Occipital lobe (tissue), 2 donors: Measurements from ENCODE around the gene ASIC3. TPM values are rescaled to one million over a fixed set of nuclear protein-coding genes. Genes with fewer than 3 reads are reported as not detected.
A peak's percentile ranks its signal among the peaks of the same experiment; 100 is the strongest.

ENCODE experiments used
- DNase-seq: peaks from one replicate; lab custom pipeline; 2025; lab: John Stamatoyannopoulos, UW
- total RNA-seq: library from RNA; depleted of rRNA; stranded (reverse); fragments of >200 nt; gene quantifications from one replicate; pipeline ENCODE4 v1.2.3, GENCODE V29; 2014

The ASIC3 gene
- total RNA-seq, 1 donor from 2014 or later: 0.62 TPM

DNA sequence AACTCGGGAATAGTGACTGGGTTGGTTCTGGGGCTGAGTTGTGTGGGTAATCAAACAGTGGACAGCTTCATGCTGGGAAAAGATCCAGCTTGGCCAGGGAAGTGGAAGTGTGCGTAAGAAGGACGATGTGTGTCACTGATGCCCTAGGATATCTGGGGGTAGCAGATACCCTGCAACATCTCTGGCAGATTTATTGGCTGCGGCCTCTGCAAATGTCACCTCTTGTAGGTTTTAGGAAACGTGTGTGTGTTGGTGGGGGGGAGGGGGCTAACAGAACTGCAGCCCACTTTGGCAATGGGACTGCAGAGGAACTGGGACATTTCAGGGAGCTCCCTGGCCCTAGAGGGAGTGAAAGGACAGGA lies 37.0 kb downstream of the ASIC3 start:
- DNase-seq: no peak

DNA sequence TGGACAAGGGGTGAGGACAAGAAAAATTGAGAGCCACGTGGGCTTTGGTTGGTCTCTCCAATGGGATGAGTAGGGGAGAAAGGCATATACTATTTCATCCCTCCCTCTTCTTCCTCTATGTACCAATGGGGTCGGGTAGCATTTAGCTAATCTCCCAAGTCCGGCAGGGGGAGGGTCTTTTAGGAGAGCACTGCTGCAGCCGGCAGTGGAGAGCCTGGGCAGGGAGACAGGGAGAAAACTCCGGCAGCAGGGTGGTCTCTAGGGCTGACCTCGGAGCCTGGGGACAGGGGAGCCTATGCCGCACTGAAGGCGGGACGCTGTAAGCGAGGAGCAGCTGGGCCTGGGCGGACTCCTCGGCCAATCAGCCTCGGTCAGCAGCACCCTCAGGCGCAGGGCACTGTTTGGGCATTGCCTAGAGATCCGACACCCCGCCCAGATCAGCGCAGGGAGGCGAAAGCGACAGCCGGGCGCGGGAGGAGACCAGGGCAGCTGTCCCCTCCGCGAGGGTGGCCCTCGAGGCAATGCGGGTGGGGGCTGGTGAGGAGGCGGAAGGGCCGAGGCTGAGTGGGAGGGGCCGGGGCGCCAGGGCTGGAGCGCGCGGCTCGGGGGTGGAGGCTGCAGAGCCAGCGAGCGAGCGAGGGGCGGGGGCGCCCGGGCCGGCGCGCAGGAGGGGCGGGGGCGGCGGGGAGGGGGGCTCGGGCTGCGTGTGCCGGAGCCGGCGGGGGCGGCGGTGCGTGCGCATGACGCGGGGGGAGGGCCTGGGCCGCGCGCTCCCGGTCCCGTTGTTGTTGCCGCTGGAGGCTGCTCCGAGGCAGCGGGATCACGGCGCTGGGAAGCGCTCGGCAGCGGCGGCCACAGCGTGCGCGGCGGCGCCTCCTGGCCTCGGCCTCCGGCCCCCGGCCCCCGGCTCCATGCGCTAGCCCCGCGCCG lies 37.6 kb downstream of the ASIC3 start, which contains the start of gene AGAP3:
AGAP3 (plus strand) TSS at position 785 of the 930 bp plus-strand sequence. CDS start 267 bp downstream, outside the sequence.
- peak; percentile 87 for DNase-seq

DNA sequence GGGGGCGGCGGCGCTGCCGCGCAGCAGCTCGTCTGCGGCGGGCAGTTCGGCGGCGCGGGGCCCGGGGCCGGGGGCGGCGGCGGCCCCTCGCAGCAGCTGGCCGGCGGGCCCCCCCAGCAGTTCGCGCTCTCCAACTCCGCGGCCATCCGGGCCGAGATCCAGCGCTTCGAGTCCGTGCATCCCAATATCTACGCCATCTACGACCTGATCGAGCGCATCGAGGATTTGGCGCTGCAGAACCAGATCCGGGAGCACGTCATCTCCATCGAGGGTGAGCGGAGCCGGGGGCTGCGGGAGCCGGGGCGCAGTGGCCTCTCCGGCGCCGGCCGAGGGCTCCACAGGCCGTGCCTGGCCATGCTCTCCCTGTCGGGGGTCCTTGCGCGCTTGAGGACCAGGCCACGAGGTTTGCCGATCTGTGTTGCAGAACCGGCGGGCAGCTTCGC lies 38.5 kb downstream of the ASIC3 start:
- DNase-seq: peak; percentile 51

GRCh38 chr7:151087245-151088018 lies 39.1 kb downstream of the ASIC3 start:
- peak; percentile 51 for DNase-seq

GRCh38 chr7:151088019-151088855 lies 39.9 kb downstream of the ASIC3 start:
- no peak for DNase-seq

- peak; percentile 44 for DNase-seq
Observed at GRCh38 chr7:151088856-151089699, 40.7 kb downstream of the ASIC3 start.

GRCh38 chr7:151089893-151090730 lies 41.8 kb downstream of the ASIC3 start:
- no peak for DNase-seq

GRCh38 chr7:151091003-151091402 lies 42.7 kb downstream of the ASIC3 start:
- DNase-seq: no peak

- no peak for DNase-seq
Observed at GRCh38 chr7:151091431-151091830, 43.1 kb downstream of the ASIC3 start.

- no peak for DNase-seq
Observed at GRCh38 chr7:151091988-151092387, 43.7 kb downstream of the ASIC3 start.

DNA sequence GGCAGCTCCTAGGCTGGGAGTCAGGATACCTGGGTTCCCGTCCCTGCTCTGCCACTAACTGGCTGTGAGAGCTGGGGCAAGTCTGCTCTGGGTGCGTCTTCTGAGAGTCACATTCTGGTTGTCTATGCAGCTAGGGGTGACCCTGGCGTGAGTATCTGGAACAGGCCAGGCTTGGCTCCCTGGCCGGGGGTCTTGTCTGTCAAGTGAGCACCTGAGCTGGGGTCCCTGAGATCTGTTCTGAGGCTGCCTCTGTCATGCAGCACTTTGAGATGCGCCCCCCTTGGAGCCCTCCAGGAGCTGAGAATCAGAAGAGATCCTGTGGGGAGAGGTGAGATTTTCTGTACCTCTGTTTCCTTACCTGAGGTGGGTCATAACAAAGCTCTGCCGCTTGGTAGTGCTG lies 45.4 kb downstream of the ASIC3 start:
- DNase-seq: no peak

DNA sequence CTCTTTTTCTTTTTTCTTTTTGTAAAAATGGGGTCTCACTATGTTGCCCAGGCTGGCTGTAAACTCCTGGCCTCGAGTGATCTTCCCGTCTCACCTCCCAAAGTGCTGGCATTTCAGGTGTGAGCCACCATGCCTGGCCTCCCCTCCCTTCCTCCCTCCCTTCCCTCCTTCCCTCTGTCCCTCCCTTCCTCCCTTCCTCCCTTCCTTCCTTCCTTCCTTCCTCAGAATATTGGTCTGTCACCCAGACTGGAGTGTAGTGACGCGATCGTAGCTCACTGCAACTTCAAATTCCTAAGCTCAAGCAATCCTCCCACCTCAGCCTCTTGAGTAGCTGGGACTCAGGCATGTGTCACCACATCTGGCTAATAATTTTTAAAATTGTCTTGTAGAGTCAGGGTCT lies 46.3 kb downstream of the ASIC3 start:
- no peak for DNase-seq

DNA sequence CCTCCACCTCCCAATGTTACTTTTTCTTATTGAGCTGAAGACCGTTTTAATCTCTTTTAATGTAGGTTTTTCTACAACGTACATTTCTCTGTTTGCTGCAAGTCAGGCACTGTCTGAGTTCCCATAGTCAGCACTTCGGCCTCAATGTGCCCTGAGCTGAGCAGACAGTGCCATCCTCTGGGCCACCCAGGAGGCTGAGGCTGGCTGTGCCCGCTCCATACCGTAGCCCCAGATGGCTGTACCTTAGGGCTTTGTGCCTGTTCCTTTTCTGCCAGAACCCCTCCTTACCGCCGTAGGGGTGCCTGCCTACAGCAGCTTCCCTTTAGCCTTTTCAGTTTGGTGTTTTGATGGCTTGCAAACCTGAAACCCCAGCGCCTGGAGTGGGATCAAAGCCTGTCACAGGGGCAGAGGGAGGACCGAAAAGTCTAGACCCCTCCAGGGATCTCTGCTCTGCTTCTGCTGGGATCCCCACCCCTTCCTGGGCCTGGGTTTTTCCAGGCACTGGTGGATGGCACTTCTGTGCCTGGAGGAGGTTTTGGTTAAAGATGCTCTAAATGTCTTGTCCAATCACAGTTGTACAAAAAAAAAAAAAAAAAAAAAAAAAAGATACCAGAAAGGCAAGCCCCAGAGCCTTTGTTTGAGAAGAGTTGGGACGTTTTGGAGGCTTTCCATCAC lies 46.9 kb downstream of the ASIC3 start:
- no peak for DNase-seq

DNA sequence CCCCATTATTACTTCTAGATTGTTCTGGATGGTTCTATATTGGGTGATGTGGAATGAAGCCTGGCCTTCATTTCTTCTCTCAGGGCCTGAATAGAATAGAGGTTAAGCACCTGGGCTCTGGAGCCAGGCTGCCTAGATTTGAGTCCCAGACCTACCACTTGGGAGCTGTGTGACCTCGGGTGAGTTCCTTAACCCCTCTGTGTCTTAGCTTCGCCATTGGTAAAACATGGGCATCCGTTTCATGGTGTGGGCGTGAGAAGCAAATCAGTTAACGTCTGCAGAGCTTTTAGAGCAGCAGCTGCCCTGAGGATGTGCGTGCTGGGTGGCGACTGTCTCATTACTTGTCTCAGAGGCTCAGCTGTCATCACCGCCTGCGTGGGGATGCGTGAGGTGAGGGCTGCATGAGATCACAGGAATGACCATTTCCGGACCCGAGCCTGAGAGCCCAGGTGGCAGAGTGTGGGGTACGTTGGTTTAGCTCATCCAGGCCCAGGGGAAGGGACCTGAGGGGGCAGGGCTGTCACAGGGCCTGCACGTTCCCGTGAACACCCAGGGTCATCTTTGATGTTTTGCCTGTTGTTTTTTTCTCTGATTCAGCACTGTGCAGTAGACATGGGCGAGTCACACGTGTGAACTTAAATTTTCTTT lies 47.6 kb downstream of the ASIC3 start:
- no peak for DNase-seq

DNA sequence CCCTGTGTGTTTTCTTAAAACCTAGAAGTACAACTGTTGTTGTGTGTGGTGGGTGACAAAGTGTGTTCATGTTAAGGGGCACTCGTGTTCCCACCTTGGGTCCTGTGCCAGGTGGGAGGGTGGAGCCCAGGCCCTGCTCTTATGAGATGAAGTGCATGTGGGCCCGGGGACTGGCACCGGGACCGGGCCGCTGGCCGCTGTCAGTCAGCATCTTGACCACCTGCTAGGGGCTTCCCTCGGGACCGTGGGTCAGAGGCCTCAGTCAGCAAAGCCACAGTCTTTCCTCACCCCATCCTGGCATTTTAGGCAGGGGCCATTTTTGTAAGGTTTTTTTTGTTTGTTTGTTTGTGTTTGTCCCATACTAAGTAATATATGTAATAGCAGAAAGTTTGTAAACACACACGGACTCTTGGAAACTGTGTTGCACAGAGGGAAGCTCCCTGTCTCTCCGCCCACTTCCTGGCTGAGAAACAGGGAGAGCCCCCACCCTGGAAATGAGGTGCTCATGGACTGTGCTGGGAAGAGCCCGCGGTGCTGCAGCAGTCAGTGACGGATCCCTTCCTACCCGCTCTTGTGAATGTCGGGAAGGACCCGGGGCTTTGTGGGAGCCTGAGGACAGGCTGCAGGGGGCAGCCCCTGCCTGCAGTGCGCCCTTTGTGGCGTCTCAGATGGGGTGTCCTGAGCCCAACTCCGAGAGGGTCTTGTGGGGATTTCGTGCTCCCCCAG lies 51.3 kb downstream of the ASIC3 start:
- DNase-seq: no peak

DNA sequence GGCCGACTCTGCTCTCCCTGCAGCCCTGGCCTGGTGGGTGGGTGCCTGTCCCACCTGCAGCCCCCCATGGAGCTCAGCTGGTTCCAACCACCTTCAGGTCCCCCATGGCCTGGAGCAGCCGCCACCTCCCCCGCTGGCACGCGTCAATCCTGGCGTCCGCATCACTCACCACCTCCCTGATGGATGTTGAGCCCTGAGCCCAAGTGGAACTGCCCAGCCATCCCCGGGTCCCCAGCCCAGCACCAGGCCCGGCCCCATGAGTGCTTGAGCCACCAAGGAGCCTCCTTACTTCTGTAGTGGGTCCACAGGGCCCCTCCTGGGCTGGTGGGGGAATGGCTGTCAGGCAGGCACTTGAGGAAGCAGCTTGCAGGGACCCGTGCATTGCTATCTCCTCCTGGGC lies 52.6 kb downstream of the ASIC3 start:
- no peak for DNase-seq

DNA sequence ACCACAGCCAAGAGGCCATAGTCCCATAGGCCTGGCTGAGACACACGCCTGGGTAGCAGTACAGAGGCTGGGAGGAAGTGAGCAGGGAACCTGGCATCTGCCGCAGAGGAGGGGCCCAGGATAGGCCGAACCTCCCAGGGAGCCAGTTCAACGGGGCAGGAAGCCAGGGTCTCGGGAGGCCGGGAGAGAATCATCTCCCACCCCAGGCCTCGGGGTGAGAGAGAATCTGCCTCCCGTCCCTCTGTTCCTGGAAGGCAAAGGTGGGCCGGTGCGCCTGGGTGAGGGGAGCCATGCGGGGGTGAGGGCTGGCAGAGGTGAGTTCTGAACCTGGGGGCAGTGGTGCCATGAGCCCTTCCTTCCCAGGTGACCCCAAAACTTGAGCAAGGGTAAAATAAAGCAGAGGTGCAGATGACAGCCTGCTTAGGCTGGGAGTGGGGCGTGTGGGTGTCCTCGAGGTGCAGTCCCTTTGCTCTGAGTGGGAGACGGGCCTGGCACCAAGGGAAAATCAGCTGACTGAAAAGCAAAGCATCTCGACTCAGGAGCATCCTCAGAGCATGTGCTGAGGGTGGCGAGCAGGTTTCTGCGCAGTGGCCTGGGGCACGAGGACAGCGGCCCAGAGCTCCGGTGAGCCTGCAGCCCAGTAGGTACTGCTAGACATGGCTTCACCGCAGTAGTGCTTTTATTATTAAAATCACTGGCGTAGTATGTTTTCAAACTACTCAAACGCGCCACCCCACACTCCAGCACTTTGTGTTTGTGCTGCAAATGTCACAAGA lies 53.5 kb downstream of the ASIC3 start:
- no peak for DNase-seq
